ENCODE measurements around the gene BIK. TPM values are rescaled to one million over a fixed set of nuclear protein-coding genes. Genes with fewer than 3 reads are reported as not detected.

The BIK gene
- total RNA-seq, 4 donors from 2014 or later = 7.4 to 16.5 (median 15.6) TPM; not detected in 1

DNA sequence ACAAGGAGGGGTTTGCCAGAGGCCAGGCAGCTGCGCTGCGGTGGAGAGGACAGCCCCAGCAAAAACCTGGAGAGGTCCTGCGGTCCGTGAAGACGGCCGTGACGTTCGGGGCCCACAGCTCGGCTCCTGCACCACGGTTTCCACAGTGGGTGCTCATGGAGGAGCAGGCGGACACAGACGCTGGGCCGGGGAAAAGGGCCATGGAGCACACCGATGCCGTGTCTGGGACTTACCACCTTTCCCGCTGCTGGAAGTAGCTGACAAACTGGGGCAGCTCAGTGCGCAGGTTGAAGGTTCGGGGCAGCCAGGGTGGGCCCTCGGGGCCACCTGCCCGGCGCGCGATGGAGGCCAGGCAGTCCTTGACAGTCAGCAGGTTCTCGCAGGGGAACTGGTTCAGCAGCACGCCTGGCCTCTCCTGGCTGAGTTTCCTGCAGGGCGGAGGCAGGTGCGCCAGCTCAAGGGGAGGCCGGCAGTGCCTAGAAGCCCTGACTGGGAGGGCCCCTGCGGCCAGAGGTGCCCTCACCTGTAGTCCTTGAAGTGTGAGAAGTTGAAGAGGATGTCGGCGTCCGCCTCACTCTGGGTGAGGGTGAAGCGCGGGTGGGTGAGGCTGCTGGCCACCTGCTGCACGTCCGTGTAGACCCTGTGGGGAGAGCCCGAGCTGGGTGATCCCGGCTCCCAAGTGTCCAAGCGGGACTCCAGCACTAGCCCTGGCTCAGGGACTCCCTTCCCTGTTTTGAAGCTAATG lies 63.6 kb downstream of the BIK start:
- TF ChIP-seq, protein P1, sequence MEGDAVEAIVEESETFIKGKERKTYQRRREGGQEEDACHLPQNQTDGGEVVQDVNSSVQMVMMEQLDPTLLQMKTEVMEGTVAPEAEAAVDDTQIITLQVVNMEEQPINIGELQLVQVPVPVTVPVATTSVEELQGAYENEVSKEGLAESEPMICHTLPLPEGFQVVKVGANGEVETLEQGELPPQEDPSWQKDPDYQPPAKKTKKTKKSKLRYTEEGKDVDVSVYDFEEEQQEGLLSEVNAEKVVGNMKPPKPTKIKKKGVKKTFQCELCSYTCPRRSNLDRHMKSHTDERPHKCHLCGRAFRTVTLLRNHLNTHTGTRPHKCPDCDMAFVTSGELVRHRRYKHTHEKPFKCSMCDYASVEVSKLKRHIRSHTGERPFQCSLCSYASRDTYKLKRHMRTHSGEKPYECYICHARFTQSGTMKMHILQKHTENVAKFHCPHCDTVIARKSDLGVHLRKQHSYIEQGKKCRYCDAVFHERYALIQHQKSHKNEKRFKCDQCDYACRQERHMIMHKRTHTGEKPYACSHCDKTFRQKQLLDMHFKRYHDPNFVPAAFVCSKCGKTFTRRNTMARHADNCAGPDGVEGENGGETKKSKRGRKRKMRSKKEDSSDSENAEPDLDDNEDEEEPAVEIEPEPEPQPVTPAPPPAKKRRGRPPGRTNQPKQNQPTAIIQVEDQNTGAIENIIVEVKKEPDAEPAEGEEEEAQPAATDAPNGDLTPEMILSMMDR (IDR thresholded peaks at IDR 0.05) = no peak
- TF ChIP-seq POLR2A (IDR thresholded peaks at IDR 0.05) = no peak
- Histone ChIP-seq H3K27me3 (no peaks in the 10 kb centered on the region), H3K4me1 (peaks cover 0 to 16% (median 0%) of the 10 kb centered on the region in 4 donors), H3K4me3 (no peak overlapping the region), H3K27ac (no peak overlapping the region), H3K36me3 (peaks cover 0 to 51% (median 0%) of the 10 kb centered on the region in 3 donors), H3K9me3 (no peaks in the 10 kb centered on the region)
- DNase-seq = peak in 1 of 3 donors; percentile 40

DNA sequence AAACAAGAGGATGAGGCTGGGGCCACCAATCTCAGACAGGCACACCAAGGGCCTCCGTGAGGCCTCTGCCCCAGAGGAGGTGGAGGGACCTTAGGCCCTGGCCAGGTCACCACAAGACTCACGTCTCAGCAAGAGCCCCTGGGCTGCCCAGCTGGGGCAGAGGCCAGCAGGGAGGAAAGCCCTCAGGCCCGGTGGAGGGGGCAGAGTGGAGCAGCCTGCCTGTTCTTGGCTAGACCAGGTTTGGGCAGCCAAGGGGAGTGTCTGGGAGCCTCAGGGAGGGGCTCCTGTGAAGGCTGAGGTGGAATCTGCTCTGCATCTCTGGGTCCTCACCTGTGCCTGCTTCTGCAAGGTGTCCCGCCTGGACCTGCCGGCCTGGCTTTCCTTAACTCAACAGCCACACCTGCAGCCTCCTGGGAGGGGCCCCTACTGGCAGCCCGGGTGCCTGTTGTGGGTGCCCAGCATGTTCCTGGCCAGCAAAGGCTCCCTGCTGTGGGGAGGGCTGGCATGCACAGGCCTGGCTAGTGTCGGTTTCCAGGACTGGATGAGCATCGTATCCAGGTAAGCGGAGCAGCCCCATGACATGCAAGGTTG lies 64.5 kb downstream of the BIK start:
- no peaks in the 10 kb centered on the region for H3K27me3 ChIP-seq
- H3K27ac ChIP-seq = no peak overlapping the region
- TF ChIP-seq, protein P1 (IDR thresholded peaks at IDR 0.05) = no peak
- TF ChIP-seq POLR2A (IDR thresholded peaks at IDR 0.05) = no peak
- no peak overlapping the region for H3K4me3 ChIP-seq
- H3K9me3 ChIP-seq = no peaks in the 10 kb centered on the region
- peaks cover 0 to 7% (median 0%) of the 10 kb centered on the region in 4 donors for H3K4me1 ChIP-seq
- peaks cover 0 to 59% (median 0%) of the 10 kb centered on the region in 3 donors for H3K36me3 ChIP-seq
- no peak for DNase-seq

DNA sequence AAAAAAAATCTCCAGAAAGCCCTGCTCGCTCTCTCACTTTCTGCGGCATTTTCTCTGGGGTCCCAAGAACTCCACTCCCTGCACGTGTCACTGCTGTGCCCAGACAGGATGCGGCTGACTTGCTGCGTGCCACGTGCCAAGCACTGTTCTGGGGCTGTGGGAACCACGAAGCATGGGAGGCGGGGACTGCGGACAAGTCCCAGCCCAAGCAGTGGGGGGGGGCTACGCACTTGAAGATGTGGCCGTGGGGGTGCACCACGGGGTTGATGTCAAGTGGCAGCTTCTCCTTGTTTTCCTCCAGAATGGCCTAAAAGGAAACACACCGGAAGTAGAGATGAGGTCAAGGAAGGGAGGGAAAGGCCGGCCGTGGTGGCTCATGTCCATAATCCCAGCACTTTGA lies 65.5 kb downstream of the BIK start:
- Histone ChIP-seq H3K9me3 (no peaks in the 10 kb centered on the region), H3K27ac (no peak overlapping the region), H3K4me1 (no peaks in the 10 kb centered on the region), H3K36me3 (peaks cover 0 to 66% (median 0%) of the 10 kb centered on the region in 3 donors), H3K4me3 (no peak overlapping the region), H3K27me3 (no peaks in the 10 kb centered on the region)
- no peak for DNase-seq
- TF ChIP-seq POLR2A (IDR thresholded peaks at IDR 0.05) = no peak
- TF ChIP-seq, protein P1 (IDR thresholded peaks at IDR 0.05) = no peak

DNA sequence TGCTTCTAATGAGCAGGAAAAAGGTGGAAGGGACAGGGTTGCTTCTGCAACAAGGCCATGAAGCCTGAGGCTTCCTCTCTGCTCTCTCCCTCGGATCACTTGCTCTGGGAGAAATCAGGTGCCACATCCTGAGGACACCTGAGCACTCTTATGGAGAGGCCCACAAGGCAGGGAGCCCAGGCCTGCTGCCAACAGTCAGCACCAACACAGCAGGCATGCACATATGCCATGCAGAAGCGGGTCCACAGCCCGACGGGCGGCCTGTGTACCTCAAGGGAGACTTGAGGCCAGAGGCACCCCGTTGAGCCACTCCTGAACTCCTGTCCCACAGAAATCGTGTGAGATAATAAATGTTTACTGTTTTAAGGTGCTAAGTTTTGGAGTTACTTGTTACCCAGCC lies 66.9 kb downstream of the BIK start:
- TF ChIP-seq POLR2A (IDR thresholded peaks at IDR 0.05) = no peak
- TF ChIP-seq, protein P1 (IDR thresholded peaks at IDR 0.05) = no peak
- no peaks in the 10 kb centered on the region for H3K4me1 ChIP-seq
- no peak overlapping the region for H3K4me3 ChIP-seq
- H3K27ac ChIP-seq = no peak overlapping the region
- no peak for DNase-seq
- no peaks in the 10 kb centered on the region for H3K9me3 ChIP-seq
- H3K27me3 ChIP-seq = no peaks in the 10 kb centered on the region
- H3K36me3 ChIP-seq = peaks cover 0 to 63% (median 0%) of the 10 kb centered on the region in 3 donors

Other genes with a start within 250 kb of the BIK start
- 100 to 1,000 TPM in 3 of 4 donors, 10 to 100 TPM in 1; 58.0 to 149 (median 110) TPM for gene PACSIN2, start 95.6 kb upstream of the BIK start, total RNA-seq
- 1 to 10 TPM; 1.7 to 5.0 (median 3.5) TPM for gene TTLL1, start 21.4 kb upstream of the BIK start, total RNA-seq
- gene MCAT, start 32.6 kb downstream of the BIK start, total RNA-seq = 10 to 100 TPM in 3 of 4 donors, 1 to 10 TPM in 1; 9.1 to 28.5 (median 15.1) TPM
- 100 to 1,000 TPM; 220 to 304 (median 270) TPM for gene TSPO, start 40.8 kb downstream of the BIK start, total RNA-seq
- gene TTLL12, start 76.4 kb downstream of the BIK start, total RNA-seq = 10 to 100 TPM; 34.7 to 77.8 (median 58.2) TPM
- gene SCUBE1, start 232.6 kb downstream of the BIK start, total RNA-seq = 10 to 100 TPM in 2 of 4 donors, 1 to 10 TPM in 2; 1.6 to 47.9 (median 7.9) TPM